T-helper 22 cell (primary cell): ENCODE measurements around the gene FAM180A.

Experiments used
- DNase-seq: peaks from one replicate; pipeline ENCODE4 v3.0.0-alpha.2; 2020; ENCODE audit warnings: low read depth

FAM180A gene

DNA sequence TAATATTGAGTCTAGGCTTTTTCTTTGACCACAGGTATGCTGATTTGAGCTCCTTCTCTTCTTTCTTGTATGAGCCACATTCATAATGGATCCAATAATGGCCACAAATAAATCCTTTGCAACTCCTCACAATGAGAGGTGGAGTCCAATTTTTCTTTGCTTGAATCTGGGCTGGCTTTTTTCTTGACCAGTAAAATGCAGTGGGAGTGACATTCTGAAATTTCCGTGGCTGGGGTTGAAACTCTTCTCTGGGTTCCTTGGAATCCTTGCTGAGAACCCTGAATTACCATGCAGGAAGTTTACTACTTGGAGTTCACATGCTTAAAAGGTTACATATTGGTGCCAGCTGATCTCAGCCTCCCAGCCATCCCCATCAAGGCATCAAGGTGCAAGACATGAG lies 22.4 kb upstream of the FAM180A start:
- no peak for DNase-seq

DNA sequence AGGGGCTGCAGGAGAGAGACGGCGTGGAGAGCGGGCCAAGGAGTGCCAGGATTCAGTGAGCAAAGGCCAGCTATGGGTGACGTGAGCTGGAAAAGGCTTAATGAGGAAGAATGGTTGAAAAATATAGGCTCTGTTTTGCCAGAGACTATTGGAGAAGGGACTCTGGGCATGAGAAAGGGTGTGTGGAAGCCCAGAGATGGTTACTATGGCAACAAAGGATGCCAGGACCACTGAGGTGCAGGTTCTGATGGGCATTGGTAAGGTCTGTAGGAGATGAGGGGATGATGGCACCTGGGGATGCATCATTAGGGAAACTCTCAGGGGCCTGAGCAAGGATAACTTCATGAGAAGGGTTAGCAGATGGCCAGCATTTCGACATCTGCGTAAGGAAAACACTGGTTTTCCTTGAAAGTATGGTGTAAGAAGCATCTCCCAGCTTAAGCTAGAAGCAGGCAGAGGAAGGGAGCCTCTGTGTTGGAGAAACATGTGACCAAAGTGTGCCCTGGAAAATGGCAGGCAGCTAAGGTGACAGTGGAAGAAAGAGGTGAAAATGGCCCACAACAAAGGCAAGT lies 21.6 kb upstream of the FAM180A start:
- no peak for DNase-seq

GRCh38 chr7:135769005-135769802 lies 20.6 kb upstream of the FAM180A start:
- no peak for DNase-seq

DNA sequence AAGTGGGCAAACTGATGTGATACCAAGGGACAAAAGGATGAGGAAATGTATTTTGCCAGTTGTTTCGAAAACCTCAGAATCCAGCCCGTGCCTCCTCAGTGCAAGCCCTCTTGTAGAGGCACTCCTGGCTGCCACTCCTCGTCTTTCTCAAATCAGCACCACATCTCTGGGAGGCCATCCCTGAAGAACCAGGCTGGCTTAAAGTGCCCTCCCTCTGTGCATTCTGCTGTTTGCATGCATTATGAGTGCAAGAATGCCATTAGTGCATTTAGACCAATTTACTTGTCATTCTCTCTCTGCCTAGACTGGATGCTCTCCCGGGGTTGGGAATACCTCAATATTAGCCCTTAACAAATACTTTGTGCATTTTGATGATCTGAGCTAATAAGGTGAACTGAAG lies 19.9 kb upstream of the FAM180A start:
- DNase-seq = no peak

- DNase-seq = no peak
Observed at GRCh38 chr7:135768064-135768463, 19.5 kb upstream of the FAM180A start.

DNA sequence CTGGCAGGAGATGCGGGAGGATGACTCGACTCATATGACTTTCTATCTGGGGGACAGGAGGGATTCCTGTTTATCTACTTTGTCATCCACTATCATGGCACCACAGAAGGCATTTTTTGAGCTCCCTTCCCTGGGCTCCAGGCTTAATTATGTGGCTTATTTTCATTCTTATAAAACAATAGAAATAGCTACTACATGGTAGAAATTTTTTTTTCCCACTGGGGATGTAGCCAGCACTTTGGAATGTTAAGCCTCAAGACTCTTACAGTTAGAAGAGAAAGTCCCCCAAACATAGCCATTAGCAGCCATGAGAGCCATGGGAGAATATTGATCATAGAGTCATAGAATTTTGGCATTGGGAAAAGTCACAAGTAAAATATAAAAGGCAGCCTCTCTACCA lies 14.6 kb upstream of the FAM180A start:
- no peak for DNase-seq

GRCh38 chr7:135761751-135762488 lies 13.3 kb upstream of the FAM180A start:
- no peak for DNase-seq

- DNase-seq = no peak
Observed at GRCh38 chr7:135759532-135759931, 10.9 kb upstream of the FAM180A start.

DNA sequence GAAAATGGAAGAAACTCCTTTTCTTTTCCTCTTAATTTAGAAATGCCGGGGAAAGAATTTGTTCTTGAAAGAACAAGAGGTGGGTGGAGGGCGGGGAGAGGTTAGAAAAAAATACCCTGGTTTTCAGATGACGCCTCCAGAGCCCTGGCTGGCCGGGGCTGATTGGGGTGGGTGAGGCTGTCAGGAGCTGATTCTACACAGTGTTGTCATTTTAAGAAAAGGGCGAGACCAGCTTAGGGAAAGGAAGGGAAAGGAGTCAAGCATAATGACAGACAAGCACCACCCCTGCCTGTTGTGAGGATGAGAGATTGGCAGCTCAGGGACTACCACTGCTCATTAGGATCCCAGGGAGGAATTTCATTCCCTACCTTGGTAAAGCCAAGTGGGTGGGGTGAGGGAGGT lies 9.9 kb upstream of the FAM180A start:
- no peak for DNase-seq

DNA sequence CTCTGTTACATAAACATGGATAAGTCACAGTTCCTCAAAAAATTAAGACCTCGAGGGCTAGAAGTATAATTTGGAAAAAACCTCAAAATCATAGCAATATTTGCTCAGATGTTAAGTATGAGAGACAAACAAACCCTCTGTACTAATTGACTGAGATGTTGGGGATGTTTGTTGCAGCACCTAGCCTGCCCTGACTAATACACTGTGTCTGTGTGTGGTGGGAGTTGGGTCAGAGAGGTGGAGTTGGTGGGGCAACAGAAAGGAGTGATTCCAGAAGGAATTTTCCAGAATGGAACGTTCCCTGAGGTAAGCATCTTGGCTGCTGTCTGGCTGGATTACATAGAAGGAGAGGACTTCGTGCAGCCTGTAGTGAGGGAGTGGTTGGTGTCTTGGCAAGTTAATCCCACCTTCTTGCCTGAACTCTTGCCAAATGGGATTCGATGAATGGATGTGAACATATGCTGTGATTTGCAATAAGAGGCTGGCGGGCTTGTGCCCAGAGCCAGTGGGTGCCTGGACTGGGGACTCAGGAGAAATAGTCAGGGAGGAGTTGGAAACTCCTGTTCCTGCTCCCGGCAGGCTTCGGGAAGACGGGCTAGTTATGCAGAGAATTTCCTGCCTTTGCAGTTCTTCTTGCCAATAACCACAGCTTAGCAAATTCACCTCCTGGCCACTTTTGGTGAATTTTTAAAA lies 9.3 kb upstream of the FAM180A start:
- DNase-seq = no peak

- DNase-seq = no peak
Observed at GRCh38 chr7:135756191-135756590, 7.6 kb upstream of the FAM180A start.

- no peak for DNase-seq
Observed at GRCh38 chr7:135755351-135755753, 6.7 kb upstream of the FAM180A start.

DNA sequence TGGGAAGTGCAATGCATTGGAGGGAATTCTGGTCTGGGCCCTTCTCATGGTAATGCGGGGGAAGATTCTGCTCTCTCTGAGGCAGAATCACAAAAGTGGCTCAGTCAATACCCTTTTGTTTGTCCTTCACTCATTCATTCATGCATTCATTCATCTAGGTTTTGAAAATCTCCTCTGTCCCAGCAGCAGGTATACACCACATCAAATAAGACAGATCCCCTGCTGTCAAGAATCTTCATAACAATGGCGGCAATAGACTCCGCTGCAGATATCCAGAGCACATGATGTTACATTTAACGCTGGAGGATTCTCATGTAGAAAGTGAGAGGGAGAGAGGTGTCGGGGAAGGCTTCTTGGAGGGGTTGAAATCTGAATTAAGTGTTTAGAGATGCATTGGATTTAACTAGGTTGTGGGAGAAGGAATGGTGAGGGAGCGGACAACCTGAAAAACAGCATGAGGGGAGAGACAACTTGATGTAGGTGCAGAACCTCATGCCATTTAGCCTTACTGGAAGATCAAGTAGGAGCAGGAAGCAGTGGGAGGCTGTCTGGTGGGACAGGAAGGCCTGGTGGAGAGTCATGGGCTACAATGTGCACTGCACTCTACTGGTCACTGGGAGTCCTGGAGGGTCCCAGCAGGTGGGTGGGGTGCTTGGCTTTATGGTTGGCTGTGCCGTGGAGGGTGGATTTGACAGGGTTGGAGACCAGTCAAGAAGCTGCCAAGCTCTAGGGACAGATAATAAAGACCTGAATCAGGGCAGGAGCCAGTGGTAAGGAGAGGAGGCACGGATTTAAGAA lies 5.2 kb upstream of the FAM180A start:
- DNase-seq = no peak

GRCh38 chr7:135747366-135747765 lies 1.2 kb downstream of the FAM180A start:
- DNase-seq = no peak

DNA sequence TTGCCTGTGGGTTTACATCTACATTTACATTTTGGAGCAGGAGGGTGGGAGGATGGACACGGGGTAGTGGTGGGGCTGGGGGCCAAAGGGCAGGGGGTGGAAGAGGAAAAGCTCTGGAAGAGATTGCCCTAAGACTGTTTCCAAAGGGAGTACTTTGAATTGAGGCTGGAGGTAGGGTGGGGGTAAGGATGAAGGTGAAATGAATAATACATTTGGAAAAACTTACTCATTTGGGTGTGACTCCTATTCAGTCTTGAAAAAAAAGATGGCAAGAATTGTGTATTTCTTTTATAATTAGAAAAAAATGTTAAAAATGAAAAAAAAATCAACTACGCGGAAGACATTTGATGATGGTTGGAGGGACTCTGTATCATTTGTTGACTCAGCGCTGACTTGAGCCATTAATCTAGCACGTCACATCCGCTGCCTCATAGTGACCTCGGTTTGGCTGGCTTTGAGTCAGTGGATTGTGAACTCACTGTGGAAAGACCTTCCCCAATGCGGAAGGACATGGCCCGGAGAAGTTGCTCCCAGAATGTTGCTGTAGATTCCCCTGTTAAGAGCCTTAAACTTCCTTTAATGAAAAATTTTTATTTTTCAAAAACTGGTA lies 2.8 kb downstream of the FAM180A start:
- DNase-seq = no peak

DNA sequence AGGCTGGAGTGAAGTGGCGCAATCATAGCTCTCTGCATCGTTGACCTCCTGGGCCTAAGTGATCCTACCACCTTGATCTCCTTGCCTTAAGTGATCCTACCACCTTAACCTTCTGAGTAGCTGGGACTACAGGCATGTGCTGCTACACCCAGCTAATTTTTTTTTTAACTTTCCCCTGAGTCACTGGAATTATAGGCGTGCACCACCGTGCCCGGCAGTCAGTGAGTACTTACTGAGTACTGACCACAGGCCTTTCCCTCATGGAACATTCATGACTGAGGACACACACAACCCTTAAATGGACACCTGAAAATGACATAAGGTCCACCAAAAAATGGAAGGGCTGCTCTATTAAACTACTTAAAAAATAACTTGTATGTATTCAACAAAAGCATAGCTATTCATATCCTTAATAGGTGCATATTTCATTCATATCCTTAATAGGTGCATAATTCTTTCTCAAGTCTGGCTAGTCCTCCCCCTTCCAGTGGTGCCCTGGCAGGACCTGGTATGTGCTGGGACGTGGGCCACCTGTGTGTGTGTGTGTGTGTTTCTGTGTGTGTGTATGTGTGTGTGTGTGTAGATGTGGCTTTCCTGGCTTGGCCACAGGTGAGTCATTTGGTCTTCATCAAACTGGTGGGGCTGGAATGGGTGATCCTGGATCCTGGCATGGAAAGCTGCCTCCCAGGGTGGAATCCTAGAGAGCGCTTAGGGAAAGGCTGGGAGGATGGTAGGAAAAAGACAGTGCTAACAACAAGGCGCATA lies 3.5 kb downstream of the FAM180A start:
- DNase-seq = no peak

DNA sequence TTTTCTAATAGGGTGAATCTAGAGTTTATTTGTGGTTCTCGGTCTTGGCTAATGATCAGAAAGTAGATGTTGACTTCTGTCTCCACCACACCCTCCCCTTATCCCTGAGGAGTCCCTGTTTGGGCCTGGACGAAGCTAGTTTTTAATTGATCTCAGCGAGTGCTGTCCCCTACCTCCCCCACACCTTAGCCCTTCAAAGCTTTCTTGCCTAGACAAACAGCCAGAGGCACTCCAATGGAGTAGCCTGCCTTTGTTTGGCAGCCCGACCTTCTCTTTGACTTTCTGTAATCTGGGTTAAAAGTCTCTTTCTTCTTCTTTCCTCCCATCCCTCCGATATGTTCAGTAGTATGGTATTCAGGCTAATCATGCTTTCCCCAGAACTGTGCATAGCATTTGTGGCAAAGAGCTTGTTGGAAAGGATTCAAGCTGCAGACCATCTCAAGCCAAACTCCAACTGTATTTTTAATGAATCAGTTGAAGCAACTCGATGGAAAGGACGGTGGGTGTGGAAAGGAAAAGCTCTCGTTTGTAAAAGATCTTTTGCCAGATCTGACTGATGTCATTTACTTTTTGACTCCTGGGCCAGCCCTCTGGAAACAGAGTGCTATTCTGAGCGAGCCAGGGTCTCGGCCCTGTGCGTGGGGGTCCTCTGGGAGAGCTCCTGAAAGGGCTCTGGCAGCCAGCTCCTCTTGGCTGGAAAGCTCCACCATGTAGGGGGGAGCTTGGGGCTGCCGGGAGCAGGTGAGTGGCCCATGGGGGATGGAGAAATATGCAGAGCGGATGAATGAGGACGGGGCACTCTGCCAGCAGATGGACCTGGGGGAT lies 4.5 kb downstream of the FAM180A start:
- no peak for DNase-seq

GRCh38 chr7:135742371-135742770 lies 6.2 kb downstream of the FAM180A start:
- no peak for DNase-seq

GRCh38 chr7:135741905-135742304 lies 6.7 kb downstream of the FAM180A start:
- no peak for DNase-seq

DNA sequence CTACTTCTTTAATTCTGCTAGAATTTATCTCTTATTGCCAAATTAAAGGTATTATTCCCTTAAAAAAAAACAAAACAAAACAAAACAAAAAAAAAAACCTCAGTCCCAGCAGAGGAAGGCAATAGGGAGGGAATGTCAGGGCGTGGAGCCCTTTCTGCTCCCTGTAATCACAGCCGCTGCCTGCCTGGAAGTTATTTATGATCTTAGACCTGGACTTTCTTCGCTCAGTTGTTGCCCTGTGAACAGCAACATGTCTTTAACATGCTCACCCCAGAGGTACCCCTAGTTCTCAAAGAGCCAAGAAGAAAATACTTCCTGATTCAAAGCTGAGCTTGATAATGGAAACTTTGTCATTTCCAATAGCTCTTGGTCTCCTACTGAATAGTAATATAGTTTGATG lies 7.7 kb downstream of the FAM180A start:
- no peak for DNase-seq
